ENCODE data around the gene ATXN7L3.

Gene ATXN7L3

DNA sequence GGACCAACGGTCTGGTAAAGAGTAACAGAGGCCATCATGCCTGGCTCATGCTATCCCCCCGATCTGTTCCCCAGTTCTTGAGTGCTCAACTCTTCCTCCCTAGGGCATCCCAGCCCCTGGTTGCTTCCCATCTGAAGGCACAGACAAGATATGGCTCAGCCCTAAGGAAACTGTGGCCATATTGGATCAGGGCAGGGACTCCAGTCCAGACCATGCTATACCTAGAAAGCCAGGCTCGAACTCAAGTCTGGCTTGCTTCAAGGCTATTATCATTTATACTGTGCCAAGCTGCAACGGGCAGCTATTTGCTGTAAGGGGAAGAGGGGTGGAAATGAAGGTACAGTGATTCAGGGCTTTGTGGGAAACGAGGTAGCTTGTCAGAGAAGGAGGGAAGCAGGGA is 17.0 kb upstream of the ATXN7L3 start:
- Histone ChIP-seq H3K79me2 (ENCODE audit: control insufficient read depth, insufficient read depth, low read length, poor library complexity) (peaks cover 24% of the 10 kb centered on the region), H2AK5ac (ENCODE audit: low read length) (no peak overlapping the region), H4K8ac (ENCODE audit: low read depth, low read length) (no peak overlapping the region), H2AFZ (ENCODE audit: insufficient read depth, low read length, poor library complexity) (no peak overlapping the region), H3K9me3 (ENCODE audit: insufficient read depth, low read depth, low read length) (no peaks in the 10 kb centered on the region), H2BK120ac (ENCODE audit: insufficient read depth, low read length, poor library complexity) (no peak overlapping the region), H3K4me3 (ENCODE audit: low read depth, low read length) (no peak overlapping the region), H2BK12ac (ENCODE audit: low read length) (no peak overlapping the region), H3K18ac (ENCODE audit: low read length) (no peak overlapping the region), H3K27me3 (ENCODE audit: insufficient read depth, low read length) (no peaks in the 10 kb centered on the region), H3K4me1 (ENCODE audit: control insufficient read depth in 1 of 2, insufficient read depth in 2 of 2, low read length in 2 of 2) (peaks cover 6 to 8% of the 10 kb centered on the region in 2 experiments), H4K91ac (ENCODE audit: low read depth, low read length) (no peak overlapping the region), H3K27ac (ENCODE audit: low read depth, low read length) (no peak overlapping the region), H3K14ac (ENCODE audit: low read length) (no peak overlapping the region), H3K79me1 (ENCODE audit: low read length) (peaks cover 27% of the 10 kb centered on the region), H3K4me2 (ENCODE audit: low read length) (no peak overlapping the region), H4K12ac (ENCODE audit: low read depth, low read length) (no peak overlapping the region), H3K9ac (ENCODE audit: low read length) (no peak overlapping the region), H3K23ac (ENCODE audit: low read length) (no peak overlapping the region), H3K4ac (ENCODE audit: low read depth, low read length) (no peak overlapping the region), H2BK5ac (ENCODE audit: low read depth, low read length, poor library complexity) (no peak overlapping the region), H3K36me3 (ENCODE audit: control insufficient read depth in 1 of 2, insufficient read depth in 2 of 2, low read length in 2 of 2) (peaks cover 39 to 54% of the 10 kb centered on the region in 2 experiments)
- no CpG with 5 or more reads among the region's 5 CpGs for WGBS (ENCODE audit: extremely low coverage, insufficient coverage, insufficient read length)
- DNase-seq: no peak

DNA sequence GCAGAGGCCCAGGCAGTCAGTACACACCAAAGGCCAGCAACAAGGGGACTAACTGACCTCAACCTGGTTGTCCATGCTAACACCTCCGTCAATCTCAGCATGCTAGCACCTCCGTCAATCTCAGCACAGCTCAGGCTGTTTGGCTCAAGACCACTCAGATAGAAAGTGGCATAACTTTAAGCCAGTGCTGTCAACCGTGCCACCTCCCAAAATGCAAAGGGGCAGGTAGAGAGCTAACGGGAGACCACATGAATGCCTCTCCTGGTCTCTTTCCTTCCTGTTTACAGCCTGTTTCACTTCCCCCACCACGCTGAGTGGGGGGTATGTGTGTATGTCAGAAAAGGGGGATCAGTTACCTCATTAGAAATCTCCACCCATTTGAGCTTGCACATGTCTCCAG is 16.5 kb upstream of the ATXN7L3 start:
- no peak overlapping the region for H3K4me3 ChIP-seq (ENCODE audit: low read depth, low read length)
- no peak overlapping the region for H3K14ac ChIP-seq (ENCODE audit: low read length)
- no peak overlapping the region for H2AFZ ChIP-seq (ENCODE audit: insufficient read depth, low read length, poor library complexity)
- no peak overlapping the region for H3K18ac ChIP-seq (ENCODE audit: low read length)
- no peak overlapping the region for H2AK5ac ChIP-seq (ENCODE audit: low read length)
- peaks cover 20% of the 10 kb centered on the region for H3K79me2 ChIP-seq (ENCODE audit: control insufficient read depth, insufficient read depth, low read length, poor library complexity)
- no peak overlapping the region for H3K27ac ChIP-seq (ENCODE audit: low read depth, low read length)
- no peak overlapping the region for H4K8ac ChIP-seq (ENCODE audit: low read depth, low read length)
- no peaks in the 10 kb centered on the region for H3K27me3 ChIP-seq (ENCODE audit: insufficient read depth, low read length)
- H3K23ac ChIP-seq (ENCODE audit: low read length): no peak overlapping the region
- no peaks in the 10 kb centered on the region for H3K9me3 ChIP-seq (ENCODE audit: insufficient read depth, low read depth, low read length)
- H3K9ac ChIP-seq (ENCODE audit: low read length): no peak overlapping the region
- H4K91ac ChIP-seq (ENCODE audit: low read depth, low read length): no peak overlapping the region
- WGBS (ENCODE audit: extremely low coverage, insufficient coverage, insufficient read length): no CpG with 5 or more reads among the region's 5 CpGs
- no peak overlapping the region for H2BK12ac ChIP-seq (ENCODE audit: low read length)
- no peak overlapping the region for H2BK5ac ChIP-seq (ENCODE audit: low read depth, low read length, poor library complexity)
- peaks cover 44 to 59% of the 10 kb centered on the region in 2 experiments for H3K36me3 ChIP-seq (ENCODE audit: control insufficient read depth in 1 of 2, insufficient read depth in 2 of 2, low read length in 2 of 2)
- H3K79me1 ChIP-seq (ENCODE audit: low read length): peaks cover 23% of the 10 kb centered on the region
- DNase-seq: no peak
- H3K4me1 ChIP-seq (ENCODE audit: control insufficient read depth in 1 of 2, insufficient read depth in 2 of 2, low read length in 2 of 2): peaks cover 6 to 8% of the 10 kb centered on the region in 2 experiments
- no peak overlapping the region for H3K4me2 ChIP-seq (ENCODE audit: low read length)
- H3K4ac ChIP-seq (ENCODE audit: low read depth, low read length): no peak overlapping the region
- H2BK120ac ChIP-seq (ENCODE audit: insufficient read depth, low read length, poor library complexity): no peak overlapping the region
- no peak overlapping the region for H4K12ac ChIP-seq (ENCODE audit: low read depth, low read length)

DNA sequence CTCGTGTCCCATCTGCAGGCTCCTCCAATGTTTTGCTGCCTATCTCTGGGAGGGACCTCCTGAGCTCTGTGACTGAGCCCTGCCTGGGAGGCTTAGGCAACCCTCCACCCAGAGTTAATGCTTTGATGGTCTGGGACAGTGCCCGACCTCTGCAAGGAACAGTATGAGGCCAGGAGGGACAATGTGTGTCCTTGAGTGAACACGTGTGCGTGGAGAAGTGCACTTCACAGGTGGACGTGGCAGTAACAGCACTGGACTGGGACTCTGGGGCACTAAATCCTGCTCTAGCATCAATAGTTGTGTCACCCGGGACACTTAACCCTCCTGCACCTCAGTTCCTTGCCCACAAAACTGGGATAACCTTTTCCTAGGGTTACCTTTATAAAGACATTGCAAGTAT is 15.2 kb upstream of the ATXN7L3 start:
- no CpG with 5 or more reads among the region's 6 CpGs for WGBS (ENCODE audit: extremely low coverage, insufficient coverage, insufficient read length)
- no peak overlapping the region for H4K91ac ChIP-seq (ENCODE audit: low read depth, low read length)
- no peak overlapping the region for H2BK5ac ChIP-seq (ENCODE audit: low read depth, low read length, poor library complexity)
- peaks cover 55 to 68% of the 10 kb centered on the region in 2 experiments for H3K36me3 ChIP-seq (ENCODE audit: control insufficient read depth in 1 of 2, insufficient read depth in 2 of 2, low read length in 2 of 2)
- H4K8ac ChIP-seq (ENCODE audit: low read depth, low read length): no peak overlapping the region
- peaks cover 12% of the 10 kb centered on the region for H3K79me1 ChIP-seq (ENCODE audit: low read length)
- H3K27ac ChIP-seq (ENCODE audit: low read depth, low read length): no peak overlapping the region
- no peak overlapping the region for H3K18ac ChIP-seq (ENCODE audit: low read length)
- DNase-seq: no peak
- H3K4me2 ChIP-seq (ENCODE audit: low read length): no peak overlapping the region
- H2AK5ac ChIP-seq (ENCODE audit: low read length): no peak overlapping the region
- no peak overlapping the region for H3K23ac ChIP-seq (ENCODE audit: low read length)
- H3K4me1 ChIP-seq (ENCODE audit: control insufficient read depth in 1 of 2, insufficient read depth in 2 of 2, low read length in 2 of 2): peaks cover 10 to 11% of the 10 kb centered on the region in 2 experiments
- no peak overlapping the region for H2BK12ac ChIP-seq (ENCODE audit: low read length)
- H3K9ac ChIP-seq (ENCODE audit: low read length): no peak overlapping the region
- no peak overlapping the region for H3K4me3 ChIP-seq (ENCODE audit: low read depth, low read length)
- H3K79me2 ChIP-seq (ENCODE audit: control insufficient read depth, insufficient read depth, low read length, poor library complexity): peaks cover 13% of the 10 kb centered on the region
- no peak overlapping the region for H4K12ac ChIP-seq (ENCODE audit: low read depth, low read length)
- H2AFZ ChIP-seq (ENCODE audit: insufficient read depth, low read length, poor library complexity): no peak overlapping the region
- no peak overlapping the region for H2BK120ac ChIP-seq (ENCODE audit: insufficient read depth, low read length, poor library complexity)
- no peak overlapping the region for H3K4ac ChIP-seq (ENCODE audit: low read depth, low read length)
- H3K14ac ChIP-seq (ENCODE audit: low read length): no peak overlapping the region
- no peaks in the 10 kb centered on the region for H3K9me3 ChIP-seq (ENCODE audit: insufficient read depth, low read depth, low read length)
- H3K27me3 ChIP-seq (ENCODE audit: insufficient read depth, low read length): no peaks in the 10 kb centered on the region

GRCh38 chr17:44214230-44214494 is 14.5 kb upstream of the ATXN7L3 start:
- Histone ChIP-seq H3K36me3 (ENCODE audit: control insufficient read depth in 1 of 2, insufficient read depth in 2 of 2, low read length in 2 of 2) (peaks cover 63 to 75% of the 10 kb centered on the region in 2 experiments), H4K91ac (ENCODE audit: low read depth, low read length) (no peak overlapping the region), H3K79me1 (ENCODE audit: low read length) (peaks cover 8% of the 10 kb centered on the region), H2AK5ac (ENCODE audit: low read length) (no peak overlapping the region), H3K23ac (ENCODE audit: low read length) (no peak overlapping the region), H3K9me3 (ENCODE audit: insufficient read depth, low read depth, low read length) (no peaks in the 10 kb centered on the region), H2BK5ac (ENCODE audit: low read depth, low read length, poor library complexity) (no peak overlapping the region), H4K8ac (ENCODE audit: low read depth, low read length) (no peak overlapping the region), H3K79me2 (ENCODE audit: control insufficient read depth, insufficient read depth, low read length, poor library complexity) (peaks cover 10% of the 10 kb centered on the region), H3K4me2 (ENCODE audit: low read length) (no peak overlapping the region), H2BK12ac (ENCODE audit: low read length) (no peak overlapping the region), H3K9ac (ENCODE audit: low read length) (no peak overlapping the region), H3K4me3 (ENCODE audit: low read depth, low read length) (no peak overlapping the region), H3K18ac (ENCODE audit: low read length) (no peak overlapping the region), H3K4me1 (ENCODE audit: control insufficient read depth in 1 of 2, insufficient read depth in 2 of 2, low read length in 2 of 2) (peaks cover 10 to 11% of the 10 kb centered on the region in 2 experiments), H4K12ac (ENCODE audit: low read depth, low read length) (no peak overlapping the region), H3K4ac (ENCODE audit: low read depth, low read length) (no peak overlapping the region), H3K27me3 (ENCODE audit: insufficient read depth, low read length) (no peaks in the 10 kb centered on the region), H3K14ac (ENCODE audit: low read length) (no peak overlapping the region), H2AFZ (ENCODE audit: insufficient read depth, low read length, poor library complexity) (no peak overlapping the region), H3K27ac (ENCODE audit: low read depth, low read length) (no peak overlapping the region), H2BK120ac (ENCODE audit: insufficient read depth, low read length, poor library complexity) (no peak overlapping the region)
- no CpG with 5 or more reads among the region's 1 CpG for WGBS (ENCODE audit: extremely low coverage, insufficient coverage, insufficient read length)
- no peak for DNase-seq
